Fibroblast of skin of right quadriceps (primary cell): ENCODE data around the gene RALA.
"Not testable (repeated sequence)": the region's sequence is repeated elsewhere in the genome, so short reads cannot be mapped to it uniquely, and the experiment has no call there.

Experiments
- DNase-seq: peaks from one replicate; pipeline ENCODE4 v3.0.0-alpha.2; 2013

Gene RALA

DNA sequence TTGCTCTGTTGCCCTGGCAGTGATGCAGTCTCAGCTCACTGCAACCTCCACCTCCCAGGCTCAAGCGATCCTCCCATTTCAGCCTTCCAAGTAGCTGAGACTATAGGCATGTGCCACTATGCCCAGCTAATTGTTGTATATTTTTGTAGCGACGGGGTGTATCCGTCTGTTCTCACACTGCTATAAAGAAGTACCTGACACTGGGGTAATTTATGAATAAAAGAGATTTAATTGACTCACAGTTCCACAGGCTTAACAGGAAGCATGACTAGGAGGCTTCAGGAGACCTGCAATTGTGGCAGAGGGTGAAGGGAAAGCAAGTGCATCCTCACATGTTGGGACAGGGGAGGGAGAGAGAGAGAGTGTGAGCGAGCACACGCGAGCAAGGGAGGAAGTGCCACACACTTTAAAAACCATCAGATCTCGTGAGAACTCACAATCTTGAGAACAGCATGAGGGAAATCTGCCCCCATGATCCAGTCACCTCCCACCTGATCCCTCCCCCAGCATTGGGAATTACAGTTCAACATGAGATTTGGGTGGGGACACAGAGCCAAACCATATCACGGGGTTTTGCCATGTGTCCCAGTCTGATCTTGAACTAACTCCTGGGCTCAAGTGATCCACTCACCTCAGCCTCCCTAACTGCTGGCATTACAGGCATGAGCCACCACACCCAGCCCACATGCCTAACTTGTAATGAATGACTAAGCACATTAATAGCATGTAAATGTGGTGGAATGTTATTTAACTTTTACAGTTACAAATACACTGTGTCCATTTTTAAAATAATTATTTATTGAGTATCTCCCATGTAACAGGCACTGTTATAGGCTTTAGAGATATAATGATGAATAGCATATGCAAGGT, 65.5 kb downstream of the RALA start:
- peak; percentile 53 for DNase-seq

GRCh38 chr7:39691821-39692220, 68.4 kb downstream of the RALA start:
- peak; percentile 56 for DNase-seq

DNA sequence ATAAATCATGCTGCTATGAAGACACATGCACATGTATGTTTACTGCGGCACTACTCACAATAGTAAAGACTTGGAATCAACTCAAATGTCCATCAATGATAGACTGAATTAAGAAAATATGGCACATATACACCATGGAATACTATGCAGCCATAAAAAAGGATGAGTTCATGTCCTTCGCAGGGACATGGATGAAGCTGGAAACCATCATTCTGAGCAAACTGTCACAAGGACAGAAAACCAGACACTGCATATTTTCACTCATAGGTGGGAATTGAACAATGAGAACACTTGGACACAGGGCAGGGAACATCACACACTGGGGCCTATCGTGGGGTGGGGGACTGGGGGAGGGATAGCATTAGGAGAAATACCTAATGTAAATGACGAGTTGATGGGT, 69.7 kb downstream of the RALA start:
- DNase-seq = not testable (repeated sequence)

DNA sequence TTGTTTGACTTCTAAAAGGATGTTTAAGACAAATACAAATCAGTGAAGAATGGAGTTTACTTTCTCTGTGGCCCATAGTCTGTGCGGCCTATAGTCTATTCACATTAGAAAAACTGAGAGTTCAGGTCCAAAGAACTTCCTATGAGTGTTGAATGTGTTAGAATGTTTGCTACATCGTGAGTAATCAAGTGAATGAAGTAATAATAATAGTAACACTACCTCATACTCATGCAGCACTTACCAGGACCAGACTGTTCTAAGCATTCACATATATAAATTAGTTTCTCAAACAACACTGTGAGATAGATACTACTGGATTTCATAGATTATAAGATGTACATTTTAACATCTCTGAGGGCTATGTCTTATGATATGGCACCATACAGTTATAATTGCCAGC, 70.4 kb downstream of the RALA start:
- no peak for DNase-seq

DNA sequence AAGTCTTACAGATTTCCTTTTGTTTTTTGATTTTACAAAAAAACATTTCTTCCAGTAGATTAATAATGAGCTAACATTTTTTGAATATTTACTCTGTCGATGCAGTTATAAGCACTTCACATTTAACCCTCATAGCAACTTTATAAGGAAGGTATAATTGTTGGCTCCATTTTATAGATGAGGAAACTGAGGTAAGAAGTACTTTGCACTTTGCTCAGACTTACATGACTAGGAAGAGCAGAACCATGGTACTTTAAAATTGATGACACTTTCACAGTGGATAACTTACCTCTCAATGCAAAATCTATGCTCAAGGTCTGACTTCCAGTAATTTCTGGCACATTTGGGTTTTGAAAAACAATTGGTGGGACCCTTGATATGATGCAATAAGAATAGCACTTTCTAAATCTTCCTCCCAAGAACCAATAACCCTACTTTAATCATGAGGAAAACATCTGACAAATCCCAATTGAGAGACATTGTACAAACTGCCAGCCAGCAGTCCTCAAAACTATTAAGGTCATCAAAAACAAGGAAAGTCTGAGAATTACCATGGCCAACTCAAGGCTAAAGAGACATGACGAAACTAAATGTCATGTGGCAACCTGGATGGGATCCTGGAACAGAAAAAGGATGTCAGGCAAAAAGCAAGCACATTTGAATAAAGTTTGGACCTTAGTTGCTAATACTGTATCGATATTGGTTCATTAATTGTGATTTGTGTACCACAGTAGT, 72.6 kb downstream of the RALA start:
- DNase-seq = no peak

GRCh38 chr7:39696631-39697030, 73.3 kb downstream of the RALA start:
- DNase-seq = no peak

- DNase-seq = peak; percentile 69
Observed at GRCh38 chr7:39697483-39697882, 74.1 kb downstream of the RALA start.

- no peak for DNase-seq
Observed at GRCh38 chr7:39700165-39700564, 76.8 kb downstream of the RALA start.

GRCh38 chr7:39700932-39701331, 77.6 kb downstream of the RALA start:
- DNase-seq = no peak

- DNase-seq = peak; percentile 69
Observed at GRCh38 chr7:39702133-39702532, 78.8 kb downstream of the RALA start.

DNA sequence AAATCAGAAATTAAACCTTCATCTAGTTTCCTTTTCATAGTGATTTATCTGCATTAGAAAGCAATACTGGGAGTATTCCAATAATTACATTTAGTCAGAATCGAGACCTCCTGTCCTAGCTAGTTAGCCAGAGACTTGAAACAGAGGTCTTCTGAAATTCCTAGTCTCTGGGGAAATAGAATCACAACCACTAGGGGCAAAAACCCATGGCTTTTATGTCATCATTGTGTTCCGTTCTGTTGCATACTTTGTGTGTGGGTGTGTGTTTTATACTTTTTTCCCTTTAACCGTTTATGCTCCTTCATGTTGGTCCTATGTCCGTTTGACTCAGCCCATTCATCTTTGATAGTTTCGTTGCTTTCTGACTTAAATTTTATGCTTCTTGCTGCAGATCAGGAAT, 79.8 kb downstream of the RALA start:
- no peak for DNase-seq

GRCh38 chr7:39709029-39709428, 85.7 kb downstream of the RALA start:
- no peak for DNase-seq

DNA sequence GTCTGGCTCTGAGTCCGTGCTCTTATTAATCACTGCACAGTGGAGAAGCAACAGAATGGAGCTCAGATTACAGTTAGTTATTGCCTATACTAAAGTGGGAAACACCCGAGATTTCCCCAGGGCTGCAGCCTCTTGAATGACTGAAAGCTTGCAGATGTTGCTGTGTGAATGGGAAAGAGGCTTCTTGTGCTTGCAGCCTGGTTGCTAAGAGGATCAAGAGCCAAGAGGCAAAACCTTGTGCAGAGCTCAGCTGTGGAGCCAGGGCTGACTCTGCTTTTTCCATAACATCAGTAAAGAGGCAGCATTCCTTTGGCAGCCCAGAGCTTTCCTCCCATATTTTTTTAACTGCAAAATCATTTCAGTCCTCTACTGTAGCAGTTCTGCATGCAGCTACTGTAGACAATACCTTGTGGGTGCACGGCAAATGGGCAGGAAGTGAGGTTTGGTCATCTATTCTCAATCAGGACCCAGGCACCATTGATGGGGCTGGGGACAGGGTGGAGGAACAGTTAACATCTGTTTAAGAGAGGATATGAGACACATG, 86.5 kb downstream of the RALA start:
- DNase-seq = peak; percentile 76

DNA sequence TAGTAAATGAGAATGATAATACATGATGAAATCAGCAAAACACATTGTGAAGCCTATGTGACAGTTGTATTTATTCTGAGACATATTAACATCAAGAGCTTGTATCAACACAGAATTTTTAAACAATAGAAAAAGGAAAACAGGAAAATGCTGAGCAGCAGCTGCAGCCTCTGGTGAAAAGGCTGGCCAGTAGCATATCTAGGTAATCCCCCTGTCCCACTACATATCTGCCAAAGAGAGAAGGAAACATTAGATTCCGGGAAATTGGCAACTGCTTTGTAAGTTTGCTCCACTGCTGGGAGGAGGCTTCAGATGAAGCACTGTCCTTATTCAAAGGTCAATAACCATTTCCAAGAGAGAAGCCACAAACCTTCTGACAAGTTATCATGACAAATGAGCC, 89.4 kb downstream of the RALA start:
- no peak for DNase-seq

DNA sequence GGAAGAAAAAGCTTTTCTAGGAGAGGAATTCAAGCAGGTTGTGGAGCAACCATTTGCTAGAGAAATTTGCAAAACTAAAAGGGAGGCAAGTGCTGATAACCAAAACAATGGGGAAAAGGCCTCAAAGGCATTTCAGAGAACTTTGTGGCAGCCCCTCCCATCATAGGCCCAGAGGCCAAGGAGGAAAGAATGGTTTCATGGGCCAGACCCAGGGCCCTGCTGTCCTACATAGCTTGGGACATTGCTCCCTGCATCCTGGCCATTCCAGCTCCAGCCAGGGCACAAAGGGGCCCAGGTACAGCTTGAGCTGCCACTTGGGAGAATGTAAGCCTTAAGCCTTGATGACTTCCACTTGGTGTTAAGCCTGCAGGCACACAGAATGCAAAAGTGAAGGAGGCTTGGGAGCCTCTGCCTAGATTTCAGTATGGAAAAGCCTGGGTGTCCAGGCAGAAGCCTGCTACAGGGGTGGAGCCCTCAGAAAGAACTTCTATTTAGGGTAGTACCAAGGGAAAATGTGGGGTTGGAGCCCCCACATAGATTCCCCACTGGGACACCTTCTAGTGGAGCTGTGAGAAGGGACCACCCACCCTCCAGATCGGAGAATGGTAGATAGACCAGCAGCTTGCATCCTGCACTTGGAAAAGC, 91.2 kb downstream of the RALA start:
- DNase-seq = no peak

- DNase-seq = peak; percentile 27
Observed at GRCh38 chr7:39720586-39720985, 97.2 kb downstream of the RALA start.

DNA sequence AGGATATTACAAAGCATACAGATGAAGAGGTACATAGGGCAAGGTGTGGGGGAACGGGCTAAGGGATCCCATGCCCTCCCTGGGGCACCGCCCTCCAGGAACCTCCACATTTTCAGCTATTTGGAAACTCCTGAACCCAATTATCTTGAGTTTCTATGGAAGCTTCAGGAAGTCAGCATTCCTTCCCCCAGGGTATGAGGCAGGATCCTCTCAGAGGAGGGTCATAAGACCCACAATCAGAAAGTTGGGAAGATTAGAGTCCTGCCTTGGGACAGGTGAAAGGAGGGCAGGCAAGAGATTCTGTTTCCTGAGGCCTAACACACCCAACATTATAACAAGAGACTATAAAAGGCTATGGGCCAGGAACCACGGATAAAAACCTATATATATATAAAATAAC, 98.0 kb downstream of the RALA start:
- DNase-seq = no peak

DNA sequence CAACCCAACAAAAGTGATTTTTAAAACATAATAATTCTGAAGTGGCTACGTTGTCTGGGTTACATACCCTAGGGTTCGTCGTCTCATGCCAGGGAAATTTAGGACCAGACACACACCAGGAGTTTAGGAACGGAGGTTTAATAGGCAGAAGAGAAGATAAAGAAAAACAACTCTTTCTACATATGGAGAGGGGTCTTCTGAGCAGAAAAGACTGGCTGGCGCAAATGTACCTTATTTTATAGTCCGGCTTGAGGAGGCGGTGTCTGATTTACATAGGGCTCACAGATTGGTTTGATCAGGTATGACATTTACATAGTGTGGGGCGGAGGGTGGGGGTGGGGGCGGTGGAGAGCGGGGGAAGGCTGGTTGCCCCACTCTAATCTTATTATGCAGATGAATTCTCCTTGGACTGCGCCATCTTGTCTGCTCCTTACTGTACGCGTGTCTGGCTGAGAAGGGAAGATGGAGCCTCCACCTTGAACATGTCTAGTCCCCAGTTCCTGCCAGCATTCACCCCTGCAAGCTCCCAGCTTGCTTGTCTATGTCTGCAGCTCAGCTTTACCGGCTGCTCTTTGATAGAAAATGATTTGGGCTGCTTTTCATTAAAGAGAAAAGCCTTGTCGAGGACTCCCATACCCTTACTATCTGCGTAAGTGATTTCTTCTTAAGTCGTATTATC, 98.7 kb downstream of the RALA start:
- no peak for DNase-seq

DNA sequence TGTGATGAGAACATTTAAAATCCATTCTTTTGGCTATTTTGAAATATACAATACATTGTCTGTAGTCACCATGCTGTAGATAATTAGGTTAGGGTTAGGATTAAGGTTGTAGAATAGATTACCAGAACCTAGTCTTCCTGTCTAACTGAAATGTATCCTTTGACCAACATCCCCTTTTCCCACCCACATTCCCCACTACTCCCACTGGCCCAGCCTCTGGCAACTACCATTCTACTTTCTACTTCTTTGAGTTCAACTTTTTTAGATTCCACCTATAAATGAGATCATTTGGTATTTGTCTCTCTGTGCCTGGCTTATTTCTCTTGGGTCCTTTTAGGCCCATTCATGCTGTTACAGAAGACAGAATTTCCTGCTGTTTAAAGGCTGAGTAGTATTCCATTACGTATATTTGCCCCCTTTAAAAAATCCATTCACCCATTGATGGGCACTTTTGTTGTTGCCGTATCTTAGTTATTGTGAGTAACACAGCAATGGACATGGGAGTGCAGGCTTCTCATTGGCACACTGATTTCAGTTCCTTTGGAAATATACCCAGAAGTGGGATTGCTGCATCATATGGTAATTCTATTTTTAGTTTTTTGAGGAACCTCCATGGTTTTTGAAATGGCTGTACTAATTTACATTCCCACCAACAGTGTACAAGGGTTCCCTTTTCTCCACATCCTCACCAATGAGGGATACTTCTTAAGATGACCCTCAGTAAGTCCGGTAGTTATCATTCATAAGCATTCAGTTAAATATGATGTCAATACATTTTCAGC, 104.0 kb downstream of the RALA start:
- DNase-seq = no peak

- DNase-seq = peak; percentile 98
Observed at GRCh38 chr7:39732837-39733804, 109.7 kb downstream of the RALA start.
